Left renal cortex interstitium (tissue), 4 donors: Measurements from ENCODE around the gene LILRB1. TPM values are rescaled to one million over a fixed set of nuclear protein-coding genes. Genes with fewer than 3 reads are reported as not detected.
"Not testable (repeated sequence)": the region's sequence is repeated elsewhere in the genome, so short reads cannot be mapped to it uniquely, and the experiment has no call there.

Source experiments
- DNase-seq, 4 donors: peaks; one replicate each; pipeline ENCODE4 v3.0.0-alpha.2; 2013; ENCODE audit warnings: low read depth in 4 of 4, low spot score in 2 of 4, missing footprints in 1 of 4
- polyA plus RNA-seq, 4 donors: library from polyadenylated mRNA; unstranded; fragments of 120-200 nt; gene quantifications; one replicate each; pipeline ENCODE4 v1.2.1, GENCODE V29; 2013; ENCODE audit not compliant: insufficient read length in 4 of 4

LILRB1 gene
- polyA plus RNA-seq, 4 donors, result 0.82 to 1.7 (median 1.3) TPM

DNA sequence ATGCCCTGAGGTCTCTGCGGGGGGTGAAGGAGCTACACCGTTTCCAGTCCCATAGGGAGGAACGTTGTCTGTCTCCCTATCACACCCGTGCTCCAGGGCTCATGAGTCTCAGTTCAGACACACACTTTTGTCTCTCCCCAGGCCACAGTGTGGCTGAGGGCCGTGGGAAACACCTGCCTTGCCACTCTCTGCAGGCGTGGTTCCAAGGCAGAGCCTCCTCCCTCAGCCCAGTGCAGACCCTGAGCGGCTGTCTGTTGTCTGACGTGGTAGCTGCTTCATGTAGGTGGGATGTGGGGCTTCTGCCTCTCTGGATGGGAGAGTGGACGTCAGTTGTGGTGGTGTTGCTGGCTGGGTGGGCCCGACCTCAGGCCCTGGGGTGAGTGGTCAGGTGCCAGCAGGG is 6.0 kb upstream of the LILRB1 start:
- DNase-seq, result not testable (repeated sequence)

DNA sequence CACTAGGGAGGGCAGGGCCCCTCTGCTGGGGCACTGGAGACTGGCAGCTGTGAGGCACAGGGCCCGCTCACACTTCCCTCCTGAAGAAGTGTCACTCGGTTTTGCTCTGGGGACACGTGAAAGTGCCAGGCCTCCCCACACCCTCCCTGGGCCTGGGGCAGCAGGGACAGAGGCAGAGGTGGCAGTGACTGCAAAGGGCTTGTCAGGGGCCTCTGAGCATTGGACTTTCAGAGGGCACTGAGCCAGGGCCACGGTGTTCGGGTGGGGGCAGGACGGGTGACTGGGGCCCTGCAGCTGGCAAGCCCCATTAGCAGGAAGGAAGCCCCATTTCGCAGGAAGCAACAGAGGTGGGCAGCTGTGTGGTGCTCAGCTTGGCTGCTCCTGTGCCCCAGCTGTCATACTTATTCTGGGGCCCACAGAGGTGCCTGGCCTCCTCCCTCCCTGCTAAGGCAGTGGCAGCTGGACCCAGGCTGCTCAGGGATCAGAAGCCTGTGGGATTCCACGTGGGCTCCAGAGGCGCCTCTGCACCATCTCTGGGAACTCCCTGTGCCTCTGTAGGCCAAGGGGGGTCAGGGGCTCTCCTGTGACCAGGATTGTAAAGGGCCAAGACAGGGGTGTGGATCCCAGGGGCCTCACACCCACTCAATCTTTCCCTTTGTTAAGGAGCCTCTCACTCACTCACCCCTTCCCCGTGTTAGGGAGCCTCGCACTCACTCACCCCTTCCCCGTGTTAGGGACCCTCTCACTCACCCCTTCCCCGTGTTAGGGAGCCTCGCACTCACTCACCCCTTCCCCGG is 5.2 kb upstream of the LILRB1 start:
- not testable (repeated sequence) for DNase-seq

DNA sequence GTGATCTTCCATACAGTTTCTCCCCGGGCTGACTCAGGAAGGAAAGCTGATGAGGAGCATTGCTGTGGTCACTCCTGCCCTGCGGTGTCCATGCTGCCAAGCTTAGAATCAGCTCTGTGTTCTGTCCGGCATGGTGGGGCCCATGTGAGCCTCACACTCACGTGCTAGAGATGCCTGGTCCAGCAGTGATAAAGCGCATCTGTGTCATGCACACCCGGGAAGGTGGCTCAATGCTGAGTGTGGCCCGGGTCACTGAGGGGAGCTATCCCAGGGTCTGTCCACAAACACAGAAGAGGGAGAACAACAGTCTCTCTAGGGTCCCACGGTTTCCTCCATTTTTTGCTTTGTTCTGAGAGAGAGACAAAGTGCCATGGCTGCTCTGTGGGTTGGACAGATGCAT is 3.5 kb upstream of the LILRB1 start:
- DNase-seq, result no peak

DNA sequence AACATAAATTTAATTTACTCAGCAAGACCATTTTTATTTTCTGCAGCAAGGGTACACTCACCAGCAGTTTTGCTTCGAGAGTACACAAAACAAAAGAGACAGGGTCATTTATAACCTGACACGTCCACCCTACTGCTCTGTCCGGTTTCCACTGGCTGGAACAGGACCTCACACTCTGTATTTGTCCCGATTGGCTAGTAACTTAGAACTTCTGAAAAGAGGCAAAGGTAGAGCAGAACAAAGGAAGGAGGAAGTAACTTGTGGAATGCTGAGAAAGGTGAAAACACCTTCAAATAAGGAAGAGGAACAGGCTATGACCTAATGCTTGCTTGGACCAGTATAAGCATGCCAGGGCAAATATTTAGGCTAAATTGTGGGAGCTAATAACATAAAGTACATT is 2.4 kb upstream of the LILRB1 start:
- DNase-seq, result not testable (repeated sequence)

DNA sequence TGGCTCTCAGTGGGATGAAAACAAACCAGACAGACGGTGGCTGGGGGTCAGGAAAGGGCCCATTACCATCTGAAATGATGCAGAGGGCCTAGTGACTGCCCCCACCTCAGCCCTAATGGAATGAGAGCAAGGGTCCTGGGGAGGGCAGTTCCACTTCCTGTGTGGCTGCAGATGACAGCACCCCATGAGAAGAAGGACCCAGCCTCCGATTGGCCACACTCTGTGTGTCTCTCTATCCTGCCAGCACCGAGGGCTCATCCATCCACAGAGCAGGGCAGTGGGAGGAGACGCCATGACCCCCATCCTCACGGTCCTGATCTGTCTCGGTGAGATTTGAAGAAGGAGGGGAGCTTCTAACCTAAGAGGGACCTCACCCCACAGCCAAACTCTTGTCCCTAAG is 498 bp downstream of the LILRB1 start:
- no peak for DNase-seq

DNA sequence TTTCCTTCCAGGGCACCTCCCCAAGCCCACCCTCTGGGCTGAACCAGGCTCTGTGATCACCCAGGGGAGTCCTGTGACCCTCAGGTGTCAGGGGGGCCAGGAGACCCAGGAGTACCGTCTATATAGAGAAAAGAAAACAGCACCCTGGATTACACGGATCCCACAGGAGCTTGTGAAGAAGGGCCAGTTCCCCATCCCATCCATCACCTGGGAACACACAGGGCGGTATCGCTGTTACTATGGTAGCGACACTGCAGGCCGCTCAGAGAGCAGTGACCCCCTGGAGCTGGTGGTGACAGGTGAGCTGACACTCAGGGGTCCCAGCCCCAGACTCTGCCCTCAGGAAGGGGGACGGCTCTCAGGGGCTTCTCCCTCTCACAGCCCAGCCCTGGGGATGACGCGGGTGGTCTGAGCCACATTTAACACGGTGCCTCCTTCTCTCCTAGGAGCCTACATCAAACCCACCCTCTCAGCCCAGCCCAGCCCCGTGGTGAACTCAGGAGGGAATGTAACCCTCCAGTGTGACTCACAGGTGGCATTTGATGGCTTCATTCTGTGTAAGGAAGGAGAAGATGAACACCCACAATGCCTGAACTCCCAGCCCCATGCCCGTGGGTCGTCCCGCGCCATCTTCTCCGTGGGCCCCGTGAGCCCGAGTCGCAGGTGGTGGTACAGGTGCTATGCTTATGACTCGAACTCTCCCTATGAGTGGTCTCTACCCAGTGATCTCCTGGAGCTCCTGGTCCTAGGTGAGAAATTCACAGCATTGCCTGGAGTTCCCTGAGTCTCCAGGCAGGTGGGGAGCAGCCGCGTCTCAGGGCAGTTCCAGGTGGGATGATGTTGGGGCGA is 1.4 kb downstream of the LILRB1 start:
- DNase-seq, result not testable (repeated sequence)

DNA sequence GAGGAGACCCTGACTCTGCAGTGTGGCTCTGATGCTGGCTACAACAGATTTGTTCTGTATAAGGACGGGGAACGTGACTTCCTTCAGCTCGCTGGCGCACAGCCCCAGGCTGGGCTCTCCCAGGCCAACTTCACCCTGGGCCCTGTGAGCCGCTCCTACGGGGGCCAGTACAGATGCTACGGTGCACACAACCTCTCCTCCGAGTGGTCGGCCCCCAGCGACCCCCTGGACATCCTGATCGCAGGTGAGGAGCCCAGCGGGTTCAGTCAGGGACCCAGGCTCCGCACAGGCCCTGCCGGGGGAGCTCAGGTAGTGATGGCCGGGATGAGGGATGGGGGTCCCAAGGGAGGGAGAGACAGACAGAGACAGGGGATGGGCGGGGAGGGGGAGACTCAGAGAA is 2.2 kb downstream of the LILRB1 start:
- DNase-seq, result not testable (repeated sequence)

DNA sequence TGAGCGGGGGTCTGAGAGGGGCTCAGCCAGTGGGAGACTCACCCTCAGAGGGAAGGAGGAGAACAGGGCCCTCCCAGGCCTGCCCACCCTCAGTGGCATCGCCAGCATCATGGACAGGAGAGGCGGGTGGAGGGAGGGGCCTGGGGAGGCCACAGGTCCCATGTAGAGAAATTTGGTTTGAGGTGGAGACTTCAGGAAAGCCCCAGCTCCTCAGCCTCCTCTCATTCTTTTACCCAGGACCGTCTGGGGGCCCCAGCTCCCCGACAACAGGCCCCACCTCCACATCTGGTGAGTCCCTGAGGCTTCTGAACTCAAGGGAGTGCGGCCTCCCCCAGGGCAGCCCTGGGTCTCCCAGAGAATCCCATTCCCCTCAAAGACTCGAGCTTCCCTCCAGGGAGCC is 3.1 kb downstream of the LILRB1 start:
- DNase-seq, result no peak

DNA sequence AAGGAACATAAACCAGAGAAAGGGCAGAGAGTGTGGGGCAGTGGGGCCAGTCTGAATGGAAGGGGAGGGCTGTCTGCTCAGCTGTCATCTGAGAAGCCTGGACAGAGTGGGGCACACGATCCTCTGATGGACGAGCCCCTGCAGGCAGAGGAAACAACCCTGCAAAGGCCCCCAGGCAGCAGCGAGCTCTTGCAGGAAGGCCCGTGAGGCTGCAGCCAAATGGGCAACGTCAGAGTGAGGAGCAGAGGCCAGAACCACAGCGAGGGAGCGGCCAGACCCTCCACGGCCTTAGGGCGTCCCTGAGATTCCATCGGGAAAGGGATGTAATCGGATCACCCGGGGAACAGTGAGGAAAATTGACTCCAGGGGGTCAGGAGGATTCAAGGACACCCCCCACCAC is 5.8 kb downstream of the LILRB1 start:
- not testable (repeated sequence) for DNase-seq

DNA sequence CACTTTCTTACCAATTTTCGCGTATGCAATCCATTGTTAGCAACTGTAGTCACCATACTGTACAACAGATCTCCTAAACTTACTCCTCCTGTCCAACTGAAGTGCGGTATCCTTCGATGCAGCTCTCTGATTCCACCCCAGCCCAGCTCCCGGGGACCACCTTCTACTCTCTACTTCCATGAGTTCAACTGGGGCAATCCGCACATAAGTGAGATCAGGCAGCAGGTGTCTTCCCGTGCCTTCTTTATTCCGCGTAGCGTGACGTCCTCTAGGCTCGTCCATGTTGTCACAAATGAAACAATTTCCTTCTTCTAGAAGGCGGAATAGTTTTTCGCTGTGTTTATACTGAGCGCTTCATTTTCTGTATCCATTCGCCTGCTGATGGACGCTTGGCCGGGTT is 8.4 kb downstream of the LILRB1 start:
- DNase-seq, result no peak

DNA sequence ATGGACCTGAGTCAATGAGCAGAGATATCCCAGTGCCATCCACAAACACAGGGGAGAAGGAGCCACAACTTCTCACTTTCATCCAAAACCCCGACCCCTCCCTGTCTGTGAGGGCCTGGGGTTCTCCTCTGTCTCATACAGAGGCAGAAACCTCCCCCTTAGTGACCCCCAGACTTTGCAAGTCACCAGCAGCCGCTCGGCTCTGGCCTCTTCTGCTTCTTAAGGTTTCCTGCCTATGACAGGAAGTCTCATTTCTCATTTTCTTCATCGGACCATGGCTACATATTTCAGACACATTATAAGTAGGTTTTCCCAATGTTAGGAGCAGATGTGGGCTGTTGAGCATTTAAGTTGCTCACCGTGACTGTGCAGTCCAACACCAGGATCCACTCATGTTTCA is 12.7 kb downstream of the LILRB1 start:
- not testable (repeated sequence) for DNase-seq

DNA sequence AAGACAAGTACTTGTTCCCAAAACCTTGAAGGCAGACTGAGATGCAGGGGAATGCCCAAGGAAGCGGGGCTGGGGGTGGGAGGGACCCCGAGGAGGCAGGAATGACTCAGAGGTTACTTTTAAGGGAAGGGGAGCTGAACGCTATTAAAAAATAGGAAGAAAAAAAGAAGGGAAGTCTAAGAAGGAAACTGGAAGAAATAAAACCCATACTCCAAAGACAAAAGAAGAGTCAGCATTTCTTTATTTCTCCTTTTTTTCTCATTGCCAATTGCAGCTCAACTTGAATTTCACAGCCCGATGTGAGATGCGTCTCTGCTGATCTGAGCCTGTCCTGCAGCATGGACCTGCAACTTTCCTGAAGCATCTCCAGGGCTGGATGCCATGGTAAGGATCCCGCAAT is 13.3 kb downstream of the LILRB1 start:
- DNase-seq, result not testable (repeated sequence)

DNA sequence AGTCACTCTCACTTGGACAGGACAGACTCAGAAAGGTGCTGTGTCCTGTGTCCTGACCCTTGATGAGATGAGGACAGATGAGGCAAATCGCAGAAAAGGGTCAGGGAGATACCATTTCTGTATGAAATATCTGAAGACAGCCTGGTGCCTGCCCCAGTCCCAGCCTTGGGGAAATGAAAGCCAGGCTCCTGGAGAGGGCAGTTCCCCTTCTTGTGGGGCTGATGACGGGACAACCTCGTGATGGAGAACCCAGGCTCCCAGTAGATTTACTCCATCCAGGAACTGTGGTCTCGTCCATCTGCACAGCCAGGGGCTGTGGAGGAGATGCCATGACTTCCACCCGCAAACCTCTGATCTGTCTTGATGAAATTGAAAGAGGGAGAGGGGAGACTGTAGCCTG is 13.8 kb downstream of the LILRB1 start:
- no peak for DNase-seq

DNA sequence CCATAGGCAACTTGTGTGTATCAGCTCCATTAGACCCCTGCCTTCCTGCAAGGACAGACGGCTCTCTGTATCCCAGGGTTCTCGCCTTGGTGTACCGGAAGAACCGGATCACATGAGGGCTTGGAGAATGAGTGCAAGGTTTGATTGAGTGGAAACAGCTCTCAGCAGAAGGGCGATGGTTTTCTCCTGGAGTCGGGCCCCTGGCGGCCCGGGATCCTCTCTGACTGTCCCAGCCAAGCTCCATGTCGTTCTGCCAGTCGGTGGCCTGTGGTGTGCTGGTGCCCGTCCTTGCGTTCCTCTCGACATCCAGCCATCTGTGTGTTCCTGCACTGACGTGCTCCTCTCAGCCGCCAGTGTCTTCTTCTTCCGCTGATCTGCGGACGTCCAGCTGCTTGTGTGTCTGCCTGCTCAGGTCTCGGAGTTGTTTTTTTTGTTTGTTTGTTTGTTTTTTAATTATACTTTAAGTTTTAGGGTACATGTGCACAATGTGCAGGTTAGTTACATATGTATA is 16.1 kb downstream of the LILRB1 start:
- no peak for DNase-seq

DNA sequence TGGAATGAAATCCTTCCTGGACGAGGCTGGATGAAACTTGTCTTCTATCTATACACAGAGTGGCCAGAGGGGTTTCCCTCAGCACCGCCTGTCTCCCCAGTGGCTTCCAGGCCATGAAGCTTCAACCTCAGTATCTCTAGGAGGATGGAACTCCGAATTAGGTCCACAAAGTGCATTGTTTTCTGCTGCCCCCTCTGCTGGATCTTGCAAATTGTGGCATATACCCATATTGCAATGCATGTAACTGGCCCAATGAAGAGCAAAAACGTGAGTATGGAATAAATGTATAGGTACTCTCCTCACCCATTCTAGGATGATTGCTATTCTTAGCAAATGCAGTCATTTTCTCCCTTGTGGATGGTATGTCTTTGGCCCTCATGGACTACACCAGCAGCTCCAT is 17.8 kb downstream of the LILRB1 start:
- no peak for DNase-seq

DNA sequence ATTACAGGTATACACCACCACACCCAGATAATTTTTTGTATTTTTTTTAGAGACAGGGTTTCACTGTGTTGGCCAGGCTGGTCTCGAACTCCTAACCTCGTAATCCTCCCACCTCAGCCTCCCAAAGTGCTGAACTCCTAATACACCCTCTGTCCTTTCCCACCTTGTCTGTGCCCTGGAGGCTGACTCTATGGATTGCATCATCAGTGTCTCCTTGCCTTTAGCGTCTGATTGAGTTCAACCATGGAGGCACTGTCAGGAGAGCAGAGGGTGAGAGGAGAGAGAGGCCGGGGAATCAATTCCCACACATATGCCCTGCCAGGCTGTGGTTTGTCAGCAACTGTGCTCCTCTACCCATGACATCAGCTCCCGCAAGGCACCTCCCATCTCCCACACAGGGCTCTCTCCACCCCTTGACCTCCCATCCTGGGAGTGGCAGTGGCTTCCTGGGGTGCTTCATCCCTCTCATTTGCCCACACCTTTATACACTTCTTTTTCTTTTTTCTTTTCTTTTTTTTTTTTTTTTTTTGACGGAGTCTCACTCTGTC is 19.9 kb downstream of the LILRB1 start:
- DNase-seq, result no peak

DNA sequence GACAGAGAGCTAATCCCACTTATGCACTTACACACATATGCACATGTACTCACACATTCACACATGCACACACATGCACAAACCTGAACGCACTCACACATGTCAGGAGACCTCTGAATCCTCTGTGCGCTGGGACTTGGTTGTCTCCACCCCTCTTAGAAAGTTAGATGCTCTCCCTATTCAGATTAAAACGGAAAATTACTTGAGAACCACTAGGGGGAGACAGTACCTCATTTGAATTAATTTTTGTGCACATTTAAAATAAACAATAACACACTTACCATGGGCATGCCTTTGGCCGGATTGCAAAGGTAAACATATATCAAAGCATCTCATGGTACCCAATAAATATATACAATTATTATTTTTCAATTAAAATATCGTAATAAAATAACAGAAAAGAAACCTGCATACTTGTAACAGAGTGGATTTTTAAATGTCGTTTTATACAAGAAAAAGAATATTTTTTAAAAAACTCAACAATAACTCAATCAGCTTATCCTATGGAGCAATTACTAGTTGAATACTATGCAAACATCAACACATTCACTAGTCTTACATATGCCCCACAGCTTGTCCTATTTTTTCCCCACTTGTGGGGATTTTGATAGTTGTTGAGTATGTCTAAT is 23.0 kb downstream of the LILRB1 start:
- DNase-seq, result no peak

DNA sequence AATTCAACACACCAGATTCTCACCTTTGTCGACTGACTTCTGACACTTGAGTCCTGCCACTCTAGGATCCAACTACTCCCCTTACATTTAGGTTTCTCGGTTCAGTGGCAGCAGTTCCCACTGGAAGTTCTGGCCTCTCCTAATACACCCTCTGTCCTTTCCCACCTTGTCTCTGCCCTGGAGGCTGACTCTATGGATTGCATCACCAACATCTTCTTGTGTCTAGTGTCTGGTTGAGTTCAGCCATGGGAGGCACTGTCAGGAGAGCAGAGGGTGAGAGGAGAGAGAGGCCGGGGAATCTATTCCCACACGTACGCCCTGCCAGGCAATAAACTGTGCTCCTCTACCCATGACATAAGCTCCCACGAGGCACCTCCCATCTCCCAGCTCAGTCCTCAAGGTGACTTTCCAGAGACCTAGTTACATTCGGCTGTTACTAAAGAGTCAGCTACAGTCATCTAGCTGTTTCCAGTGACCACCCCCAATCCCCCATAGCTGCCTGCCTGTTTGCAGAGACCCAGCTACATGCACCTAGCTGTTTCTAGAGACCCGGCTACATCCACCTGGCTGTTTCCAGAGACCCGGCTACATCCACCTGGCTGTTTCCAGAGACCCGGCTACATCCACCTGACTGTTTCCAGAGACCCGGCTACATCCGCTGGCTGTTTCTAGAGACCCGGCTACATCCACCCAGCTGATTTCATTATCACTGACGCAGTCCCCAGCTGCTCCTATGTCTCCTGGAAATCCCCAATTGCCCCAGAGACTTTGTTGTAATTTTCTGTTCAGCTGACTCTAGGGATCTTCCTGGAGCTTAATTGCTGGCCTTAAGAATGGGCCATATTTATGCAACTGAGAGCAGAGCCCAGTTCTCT is 24.4 kb downstream of the LILRB1 start:
- no peak for DNase-seq

DNA sequence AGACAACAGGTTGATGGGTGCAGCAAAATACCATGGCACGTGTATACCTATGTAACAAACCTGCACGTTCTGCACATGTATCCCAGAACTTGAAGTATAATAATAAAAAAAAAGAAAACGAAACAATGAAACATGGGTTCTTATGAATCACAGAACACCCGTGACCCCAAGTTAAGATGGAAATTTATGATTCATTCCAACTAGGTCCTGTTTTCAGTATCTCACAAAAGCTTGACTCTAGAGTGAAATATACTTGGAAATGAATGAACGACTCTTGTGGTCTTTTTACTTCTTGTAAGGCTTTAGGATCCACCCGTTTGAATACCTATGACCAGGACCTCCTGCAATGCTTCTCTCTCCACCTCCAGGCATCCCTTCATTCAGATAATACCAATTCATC is 29.0 kb downstream of the LILRB1 start:
- no peak for DNase-seq

DNA sequence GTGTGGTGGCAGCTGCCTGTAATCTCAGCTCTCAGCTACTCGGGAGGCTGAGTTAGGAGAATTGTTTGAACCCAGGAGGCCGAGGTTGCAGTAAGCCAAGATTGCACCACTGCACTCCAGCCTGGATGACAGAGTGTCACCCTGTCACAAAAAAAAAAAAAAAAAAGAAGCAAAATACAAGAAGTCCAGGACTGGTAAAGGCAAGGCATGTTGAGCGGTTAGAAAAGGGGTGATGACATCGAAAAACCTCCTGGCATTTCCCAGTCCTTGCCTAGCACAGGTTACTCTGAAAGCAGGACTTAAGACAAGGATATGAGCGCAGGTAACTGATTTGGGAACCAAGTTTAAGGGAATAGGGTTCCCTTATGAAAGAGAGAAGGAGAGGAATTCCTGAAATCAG is 30.0 kb downstream of the LILRB1 start:
- DNase-seq, result no peak
